ENCODE data around the gene TTLL12.

Gene TTLL12

GRCh38 chr22:43228330-43228729 is 41.4 kb upstream of the TTLL12 start:
- Histone ChIP-seq H3K36me3 (ENCODE audit: control insufficient read depth, low read length) (no peaks in the 10 kb centered on the region), H3K4me2 (ENCODE audit: low read length) (no peak overlapping the region), H4K20me1 (ENCODE audit: control insufficient read depth, insufficient read depth, low read depth, low read length) (no peaks in the 10 kb centered on the region), H3K9me2 (replicated peaks; ENCODE audit: control insufficient read depth, low read length) (no peaks in the 10 kb centered on the region), H3K79me2 (ENCODE audit: control insufficient read depth, low read length) (no peaks in the 10 kb centered on the region), H3K9me3 (ENCODE audit: control insufficient read depth, insufficient read depth, low read length) (no peaks in the 10 kb centered on the region), H3K4me3 (ENCODE audit: low read length) (no peak overlapping the region), H3K27me3 (ENCODE audit: control insufficient read depth, low read length) (no peaks in the 10 kb centered on the region), H3K4me1 (ENCODE audit: control insufficient read depth, low read length) (no peaks in the 10 kb centered on the region), H3K27ac (ENCODE audit: low read depth, low read length) (no peak overlapping the region), H3F3A (ENCODE audit: control insufficient read depth, insufficient read depth) (no peaks in the 10 kb centered on the region)
- TF ChIP-seq EZH2phosphoT487 (IDR thresholded peaks at IDR 0.05; ENCODE audit: borderline replicate concordance, low read length) = no peak
- TF ChIP-seq, protein P1, sequence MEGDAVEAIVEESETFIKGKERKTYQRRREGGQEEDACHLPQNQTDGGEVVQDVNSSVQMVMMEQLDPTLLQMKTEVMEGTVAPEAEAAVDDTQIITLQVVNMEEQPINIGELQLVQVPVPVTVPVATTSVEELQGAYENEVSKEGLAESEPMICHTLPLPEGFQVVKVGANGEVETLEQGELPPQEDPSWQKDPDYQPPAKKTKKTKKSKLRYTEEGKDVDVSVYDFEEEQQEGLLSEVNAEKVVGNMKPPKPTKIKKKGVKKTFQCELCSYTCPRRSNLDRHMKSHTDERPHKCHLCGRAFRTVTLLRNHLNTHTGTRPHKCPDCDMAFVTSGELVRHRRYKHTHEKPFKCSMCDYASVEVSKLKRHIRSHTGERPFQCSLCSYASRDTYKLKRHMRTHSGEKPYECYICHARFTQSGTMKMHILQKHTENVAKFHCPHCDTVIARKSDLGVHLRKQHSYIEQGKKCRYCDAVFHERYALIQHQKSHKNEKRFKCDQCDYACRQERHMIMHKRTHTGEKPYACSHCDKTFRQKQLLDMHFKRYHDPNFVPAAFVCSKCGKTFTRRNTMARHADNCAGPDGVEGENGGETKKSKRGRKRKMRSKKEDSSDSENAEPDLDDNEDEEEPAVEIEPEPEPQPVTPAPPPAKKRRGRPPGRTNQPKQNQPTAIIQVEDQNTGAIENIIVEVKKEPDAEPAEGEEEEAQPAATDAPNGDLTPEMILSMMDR (IDR thresholded peaks at IDR 0.05; ENCODE audit: low read depth, low read length, poor library complexity, severe bottlenecking) = peak; percentile 79

GRCh38 chr22:43227239-43227630 is 40.3 kb upstream of the TTLL12 start:
- no peaks in the 10 kb centered on the region for H3K9me3 ChIP-seq (ENCODE audit: control insufficient read depth, insufficient read depth, low read length)
- H3K4me2 ChIP-seq (ENCODE audit: low read length) = no peak overlapping the region
- TF ChIP-seq, protein P1 (IDR thresholded peaks at IDR 0.05; ENCODE audit: low read depth, low read length, poor library complexity, severe bottlenecking) = no peak
- no peak for TF ChIP-seq EZH2phosphoT487 (IDR thresholded peaks at IDR 0.05; ENCODE audit: borderline replicate concordance, low read length)
- H3K79me2 ChIP-seq (ENCODE audit: control insufficient read depth, low read length) = no peaks in the 10 kb centered on the region
- no peaks in the 10 kb centered on the region for H3K27me3 ChIP-seq (ENCODE audit: control insufficient read depth, low read length)
- no peaks in the 10 kb centered on the region for H3F3A ChIP-seq (ENCODE audit: control insufficient read depth, insufficient read depth)
- H3K27ac ChIP-seq (ENCODE audit: low read depth, low read length) = no peak overlapping the region
- H3K9me2 ChIP-seq (replicated peaks; ENCODE audit: control insufficient read depth, low read length) = no peaks in the 10 kb centered on the region
- no peaks in the 10 kb centered on the region for H3K36me3 ChIP-seq (ENCODE audit: control insufficient read depth, low read length)
- H4K20me1 ChIP-seq (ENCODE audit: control insufficient read depth, insufficient read depth, low read depth, low read length) = no peaks in the 10 kb centered on the region
- H3K4me1 ChIP-seq (ENCODE audit: control insufficient read depth, low read length) = no peaks in the 10 kb centered on the region
- no peak overlapping the region for H3K4me3 ChIP-seq (ENCODE audit: low read length)

DNA sequence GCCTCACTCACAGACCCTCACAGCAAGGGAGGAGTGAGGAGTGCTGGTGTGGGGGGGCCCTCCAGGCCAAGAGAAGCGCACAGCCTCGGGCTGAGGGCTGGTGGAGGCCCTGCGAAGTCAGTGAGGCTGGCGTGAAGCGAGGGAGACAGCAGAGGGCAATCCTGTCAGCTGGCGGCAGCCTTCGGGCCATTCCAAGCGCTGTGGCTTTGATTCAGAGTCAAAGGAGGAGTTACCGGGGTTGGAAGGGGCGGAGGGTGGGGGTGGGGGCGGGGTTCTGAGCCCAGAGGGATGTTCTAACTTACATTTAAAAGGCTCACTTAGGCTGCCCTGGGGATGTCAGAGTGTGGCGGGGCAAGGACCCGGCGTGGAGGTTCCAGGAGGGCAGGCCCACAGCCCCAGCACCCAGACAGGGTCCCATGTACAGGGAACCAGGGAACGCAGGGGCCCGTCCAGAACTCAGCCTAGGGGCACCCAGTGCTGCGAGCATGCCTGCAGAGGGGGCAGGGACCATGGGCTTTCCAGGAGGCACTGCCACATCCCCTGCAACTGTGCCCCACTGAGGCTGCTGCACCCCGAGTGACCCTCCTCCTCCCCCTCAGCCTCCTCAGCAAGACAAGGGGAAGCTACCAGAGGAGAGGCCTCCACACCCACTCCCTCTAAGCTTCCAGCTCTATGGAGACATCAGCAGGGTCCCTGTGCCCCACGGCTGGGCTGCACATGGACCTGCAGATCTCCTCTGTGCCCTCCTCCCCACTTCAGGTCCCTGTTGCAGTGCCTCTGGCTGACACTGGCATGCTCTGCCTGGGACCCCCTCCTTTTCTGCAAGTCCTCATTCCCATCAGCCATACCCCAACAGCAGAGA is 39.7 kb upstream of the TTLL12 start:
- H3K9me2 ChIP-seq (replicated peaks; ENCODE audit: control insufficient read depth, low read length) = no peaks in the 10 kb centered on the region
- H3K4me1 ChIP-seq (ENCODE audit: control insufficient read depth, low read length) = no peaks in the 10 kb centered on the region
- H3K9me3 ChIP-seq (ENCODE audit: control insufficient read depth, insufficient read depth, low read length) = no peaks in the 10 kb centered on the region
- no peaks in the 10 kb centered on the region for H3K79me2 ChIP-seq (ENCODE audit: control insufficient read depth, low read length)
- no peak overlapping the region for H3K4me3 ChIP-seq (ENCODE audit: low read length)
- H3F3A ChIP-seq (ENCODE audit: control insufficient read depth, insufficient read depth) = no peaks in the 10 kb centered on the region
- TF ChIP-seq, protein P1 (IDR thresholded peaks at IDR 0.05; ENCODE audit: low read depth, low read length, poor library complexity, severe bottlenecking) = no peak
- TF ChIP-seq EZH2phosphoT487 (IDR thresholded peaks at IDR 0.05; ENCODE audit: borderline replicate concordance, low read length) = no peak
- no peaks in the 10 kb centered on the region for H3K27me3 ChIP-seq (ENCODE audit: control insufficient read depth, low read length)
- no peak overlapping the region for H3K4me2 ChIP-seq (ENCODE audit: low read length)
- no peaks in the 10 kb centered on the region for H3K36me3 ChIP-seq (ENCODE audit: control insufficient read depth, low read length)
- no peak overlapping the region for H3K27ac ChIP-seq (ENCODE audit: low read depth, low read length)
- no peaks in the 10 kb centered on the region for H4K20me1 ChIP-seq (ENCODE audit: control insufficient read depth, insufficient read depth, low read depth, low read length)
